DMS53 treated with DMSO at 0.1 percent for 48 hours (cell line): ENCODE measurements around the gene ZNF554.
"Not testable (repeated sequence)": the region's sequence is repeated elsewhere in the genome, so short reads cannot be mapped to it uniquely, and the experiment has no call there.

Source experiments
- DNase-seq: peaks from one replicate; lab custom pipeline; 2025; ENCODE audit not compliant: unreplicated experiment; lab: John Stamatoyannopoulos, UW

The ZNF554 gene

DNA sequence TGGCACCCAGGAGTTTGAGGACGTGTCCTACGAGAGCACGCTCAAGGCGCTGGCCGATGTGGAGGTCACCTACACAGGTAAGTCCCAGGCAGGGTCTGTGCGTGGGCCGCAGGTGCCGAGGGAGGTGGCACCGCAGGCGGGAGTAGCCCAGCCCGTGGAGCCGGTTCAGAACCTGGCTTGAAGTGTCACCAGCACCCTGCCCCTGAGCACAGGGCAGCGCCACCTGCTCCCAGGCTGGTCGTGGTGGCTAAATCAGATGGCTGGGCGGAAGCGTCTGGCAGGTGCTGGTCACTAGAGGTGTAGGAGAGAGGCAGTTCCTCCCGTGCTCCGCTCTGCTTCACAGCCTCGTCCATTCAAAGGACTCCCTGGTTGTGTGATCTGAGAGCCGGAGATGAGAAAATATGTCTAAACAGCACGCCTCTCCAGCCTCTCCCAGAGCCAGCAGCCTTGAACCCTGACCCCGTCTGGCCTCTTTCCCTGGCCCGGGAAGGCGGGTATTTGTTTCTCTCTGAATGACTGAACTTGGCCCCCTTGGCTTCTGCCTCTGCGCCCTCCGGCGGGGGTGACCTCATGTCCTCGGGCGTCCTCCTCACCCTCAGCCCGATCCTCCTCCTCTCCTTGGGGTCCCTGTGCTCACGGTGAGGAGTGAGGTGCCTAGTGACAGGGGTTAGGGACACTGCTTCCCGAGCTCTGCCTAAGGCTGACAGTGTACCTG is 29.0 kb upstream of the ZNF554 start:
- no peak for DNase-seq

DNA sequence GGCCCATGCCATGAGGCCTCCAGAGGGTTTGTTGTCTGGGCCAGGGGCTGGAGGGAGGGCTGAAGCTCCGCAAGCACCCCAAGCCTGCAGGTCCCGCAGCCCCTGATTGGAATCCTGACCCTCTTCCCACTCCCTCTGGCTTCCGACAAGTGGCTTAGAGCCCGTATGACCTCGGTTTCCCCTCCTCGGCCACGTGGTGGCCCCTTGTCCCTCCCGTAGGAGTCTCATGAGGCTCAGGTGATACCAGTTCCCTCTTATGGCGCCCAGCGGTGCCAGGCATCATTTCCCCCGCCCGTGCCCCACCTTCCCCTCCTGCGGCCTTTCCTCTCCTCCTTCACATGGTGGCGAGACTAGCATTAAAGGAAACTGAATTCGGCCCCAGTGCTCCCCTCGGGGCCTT is 28.2 kb upstream of the ZNF554 start:
- DNase-seq, result no peak

DNA sequence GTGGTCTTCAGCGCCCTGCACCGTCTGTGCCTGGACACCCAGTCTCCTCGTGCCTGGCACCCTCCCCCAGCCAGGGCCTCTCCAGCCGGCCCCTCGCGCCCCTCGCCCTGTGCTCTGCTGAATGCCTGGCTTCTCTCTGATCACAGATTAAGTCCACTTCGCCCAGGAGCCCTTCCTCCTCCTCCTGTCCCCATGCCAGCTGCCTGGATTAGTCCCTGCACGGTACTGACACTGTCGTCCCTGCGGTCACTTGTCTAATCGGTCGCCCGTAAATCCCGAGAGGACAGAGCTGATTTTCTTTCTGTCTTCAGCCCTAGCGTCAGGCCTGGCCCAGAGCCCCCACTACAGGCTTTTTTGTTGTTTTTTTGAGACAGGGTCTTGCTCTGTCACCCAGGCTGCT is 27.8 kb upstream of the ZNF554 start:
- no peak for DNase-seq

DNA sequence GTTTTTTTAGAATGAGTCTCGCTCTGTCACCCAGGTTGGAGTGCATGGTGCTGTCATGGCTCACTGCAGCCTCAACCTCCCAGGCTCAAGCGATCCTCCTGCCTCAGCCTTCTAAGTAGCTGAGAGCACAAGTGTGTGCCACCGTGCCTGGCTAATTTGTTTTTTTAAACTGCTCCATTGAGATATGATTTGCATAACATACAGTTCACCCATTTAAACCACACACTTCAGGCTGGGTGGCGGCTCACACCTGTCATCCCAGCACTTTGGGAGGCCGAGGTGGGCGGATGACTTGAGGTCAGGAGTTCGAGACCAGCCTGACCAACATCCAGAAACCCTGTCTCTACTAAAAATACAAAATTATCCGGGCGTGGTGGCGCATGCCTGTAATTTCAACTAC is 27.0 kb upstream of the ZNF554 start:
- not testable (repeated sequence) for DNase-seq

DNA sequence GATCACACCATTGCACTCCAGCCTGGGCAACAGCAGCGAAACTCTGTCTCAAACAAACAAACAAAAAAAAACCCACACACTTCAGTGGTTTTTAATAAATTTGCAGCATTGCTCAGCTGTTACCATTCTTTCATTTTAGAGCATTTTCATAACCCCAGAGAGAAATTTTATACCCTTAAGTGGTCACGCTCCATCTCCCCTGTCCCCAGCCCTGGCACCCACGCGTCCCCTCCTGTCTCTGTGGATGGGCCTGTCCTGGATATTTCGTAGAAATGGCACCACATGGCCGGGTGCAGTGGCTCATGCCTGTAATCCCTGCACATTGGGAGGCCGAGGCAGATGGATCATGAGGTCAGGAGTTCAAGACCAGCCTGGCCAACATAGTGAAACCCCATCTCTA is 26.5 kb upstream of the ZNF554 start:
- no peak for DNase-seq

DNA sequence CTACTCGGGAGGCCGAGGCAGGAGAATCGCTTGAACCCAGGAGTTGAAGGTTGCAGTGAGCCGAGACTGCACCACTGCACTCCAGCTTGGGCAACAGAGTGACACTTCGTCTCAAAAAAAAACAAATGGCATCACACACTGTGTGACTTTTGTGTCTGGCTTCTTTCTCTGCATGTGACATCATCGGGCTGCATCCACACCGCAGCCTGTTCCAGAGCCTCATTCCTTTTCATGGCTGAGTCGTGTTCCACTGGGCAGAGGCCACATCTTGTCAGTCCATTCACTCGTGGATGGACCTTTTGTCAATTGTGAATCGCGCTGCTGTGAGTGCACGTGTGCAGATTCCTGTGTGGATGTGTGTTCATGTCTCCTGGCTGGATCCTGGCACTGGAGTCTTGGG is 26.1 kb upstream of the ZNF554 start:
- no peak for DNase-seq

DNA sequence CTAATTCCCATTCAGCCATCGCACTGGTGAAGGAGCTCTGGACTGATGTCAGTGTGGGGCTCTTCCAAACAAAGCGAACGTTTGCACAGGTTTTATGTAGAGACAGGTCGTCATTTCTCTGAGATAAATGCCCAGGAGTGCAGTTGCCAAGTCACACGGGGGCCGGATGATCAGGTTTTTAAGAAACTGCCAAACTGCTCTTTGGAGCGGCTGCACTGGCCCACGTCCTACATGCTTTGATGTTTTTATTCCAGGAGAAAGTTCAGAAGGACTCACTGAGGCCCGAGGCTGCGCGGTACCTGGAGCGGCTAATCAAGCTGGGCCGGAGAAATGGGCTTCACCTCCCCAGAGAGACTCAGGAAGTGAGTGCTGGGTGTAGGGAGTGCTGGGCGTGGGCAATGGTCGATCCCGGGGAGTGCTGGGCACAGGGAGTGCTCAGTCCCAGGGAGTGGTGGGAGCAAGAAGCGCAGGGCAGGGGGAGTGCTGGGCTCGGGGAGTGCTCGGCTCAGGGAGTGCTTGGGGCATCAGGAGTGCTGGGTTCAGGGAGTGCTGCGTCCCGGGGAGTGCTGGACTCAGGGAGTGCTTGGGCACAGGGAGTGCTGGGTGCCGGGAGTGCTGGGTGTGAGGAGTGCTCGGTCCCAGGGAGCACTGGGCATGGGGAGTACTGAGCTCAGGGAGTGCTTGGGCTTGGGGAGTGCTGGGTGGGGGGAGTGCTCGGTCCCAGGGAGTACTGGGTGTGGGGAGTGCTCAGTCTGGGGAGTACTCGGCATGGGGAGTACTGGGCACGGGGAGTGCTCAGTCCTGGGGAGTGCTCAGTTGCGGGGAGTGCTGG is 23.6 kb upstream of the ZNF554 start:
- DNase-seq, result no peak

DNA sequence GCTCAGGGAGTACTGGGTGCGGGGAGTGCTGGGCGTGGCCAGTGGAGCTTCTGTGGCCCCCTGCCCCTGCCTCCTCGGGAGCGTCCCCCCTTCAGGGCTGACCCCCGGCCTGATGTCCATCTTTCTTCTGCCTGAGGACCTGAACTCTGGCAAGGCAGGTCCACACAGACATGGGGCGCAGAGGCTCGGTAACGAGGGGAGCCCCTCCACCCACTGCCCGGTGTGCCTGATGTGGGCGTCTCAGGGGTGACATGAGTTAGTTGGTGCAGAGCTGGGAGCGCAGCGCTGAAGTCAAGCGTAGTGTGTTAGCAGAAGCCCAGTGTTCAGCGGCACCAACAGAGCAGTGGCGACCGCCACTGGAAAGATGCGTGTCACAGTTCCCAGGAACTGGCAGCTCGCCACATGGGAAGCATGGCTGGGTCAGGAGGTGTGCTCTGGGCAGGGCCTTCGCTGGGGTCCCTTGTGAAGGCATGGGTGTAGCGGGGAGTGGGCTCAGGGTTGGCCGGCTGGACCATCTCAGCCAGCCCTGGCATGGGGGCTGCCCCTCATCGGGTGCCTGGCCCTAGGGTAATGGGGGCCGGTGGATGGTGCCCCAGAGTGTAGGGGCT is 22.9 kb upstream of the ZNF554 start:
- no peak for DNase-seq

DNA sequence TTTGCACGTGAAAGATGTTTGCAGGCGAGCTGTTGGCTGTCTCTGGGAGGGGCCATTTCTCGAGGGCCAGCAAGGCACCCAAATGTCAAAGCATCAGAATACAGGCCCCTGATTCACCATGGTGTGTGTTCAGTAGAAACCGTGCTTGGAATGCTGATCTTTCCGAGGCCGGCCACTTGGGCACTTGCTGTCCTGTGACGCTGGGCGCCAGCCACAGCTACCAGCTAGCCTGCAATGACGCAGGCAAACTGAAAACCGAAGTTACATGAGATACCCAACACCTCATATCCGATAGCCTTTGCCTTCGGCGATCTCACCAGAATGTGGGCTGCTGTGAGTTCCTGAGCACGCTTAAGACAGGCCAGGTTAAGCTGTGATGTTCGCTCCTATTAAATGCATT is 22.4 kb upstream of the ZNF554 start:
- DNase-seq, result no peak

DNA sequence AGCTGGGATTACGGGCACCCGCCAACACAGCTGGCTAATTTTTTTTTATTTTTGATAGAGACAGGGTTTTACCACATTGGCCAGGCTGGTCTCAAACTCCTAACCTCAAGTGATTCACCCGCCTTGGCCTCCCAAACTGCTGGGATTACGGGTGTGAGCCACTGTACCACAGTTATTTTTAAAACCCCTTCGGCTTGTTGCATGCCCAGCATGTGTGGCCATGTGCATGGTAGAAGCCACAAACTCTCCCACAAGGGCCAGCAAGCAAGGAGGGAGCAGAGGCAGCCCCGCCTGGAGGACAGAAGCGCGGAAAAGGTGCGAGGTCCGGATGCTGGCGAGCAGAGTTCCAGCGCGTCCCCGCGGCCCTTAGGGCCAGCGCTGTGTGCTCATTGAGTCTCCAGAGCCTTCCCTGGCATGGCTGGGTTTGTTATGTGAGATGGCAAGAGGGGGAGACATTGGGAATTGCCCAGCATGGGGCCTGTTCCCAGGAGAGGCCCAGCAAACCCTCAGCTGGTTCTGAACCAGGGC is 21.4 kb upstream of the ZNF554 start:
- DNase-seq, result no peak

DNA sequence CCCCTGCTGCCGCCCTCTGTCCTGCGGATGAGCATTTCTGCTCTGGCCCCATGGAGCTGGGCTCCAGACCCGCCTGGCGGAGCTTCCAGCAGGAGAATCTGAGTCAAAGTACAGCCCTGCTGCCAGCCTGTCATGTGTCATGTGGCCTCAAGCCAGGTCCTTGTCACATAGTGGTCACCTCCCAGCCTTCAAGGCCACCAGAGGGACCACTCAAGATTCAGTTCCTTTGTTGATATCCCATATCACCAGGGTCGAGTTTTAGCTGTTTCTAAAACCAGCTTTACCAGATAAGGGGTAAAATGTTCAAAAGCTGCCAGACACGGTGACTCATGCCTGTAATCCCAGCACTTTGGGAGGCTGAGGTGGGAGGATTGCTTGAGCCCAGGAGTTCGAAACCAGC is 20.9 kb upstream of the ZNF554 start:
- DNase-seq, result no peak

DNA sequence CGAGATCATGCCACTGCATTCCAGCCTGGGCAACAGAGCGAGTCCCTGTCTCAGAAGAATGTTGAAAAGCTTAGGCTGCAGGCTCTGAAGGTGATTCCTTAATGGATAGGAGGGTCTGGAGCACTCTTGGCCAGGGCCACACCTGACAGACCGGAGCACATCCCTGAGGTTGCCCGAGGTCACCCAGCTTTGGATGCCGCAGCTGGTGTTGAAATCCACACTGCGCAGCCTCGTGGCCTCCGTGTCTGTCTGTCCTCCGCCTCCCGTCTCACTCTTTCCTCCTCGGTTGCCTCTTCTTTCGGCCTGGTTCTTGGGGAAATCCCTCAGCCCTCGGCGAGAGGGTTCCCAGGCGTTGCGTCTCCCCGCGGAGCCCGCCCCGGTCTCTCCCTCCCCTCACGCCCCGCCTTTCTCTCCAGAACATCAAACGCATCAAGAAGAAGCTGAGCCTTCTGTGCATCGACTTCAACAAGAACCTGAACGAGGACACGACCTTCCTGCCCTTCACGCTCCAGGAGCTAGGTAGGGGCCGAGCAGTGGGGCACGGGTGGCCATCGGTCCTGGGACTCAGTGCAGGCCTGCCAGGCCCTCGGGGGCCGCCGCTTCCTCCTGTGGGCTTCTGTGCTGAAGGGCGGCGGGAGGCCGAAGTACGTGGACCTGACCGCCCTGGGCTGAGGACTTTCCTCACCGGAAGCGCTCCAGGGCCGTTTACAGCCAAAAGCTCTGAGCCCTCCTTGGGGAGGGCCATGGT is 20.2 kb upstream of the ZNF554 start:
- DNase-seq, result no peak

DNA sequence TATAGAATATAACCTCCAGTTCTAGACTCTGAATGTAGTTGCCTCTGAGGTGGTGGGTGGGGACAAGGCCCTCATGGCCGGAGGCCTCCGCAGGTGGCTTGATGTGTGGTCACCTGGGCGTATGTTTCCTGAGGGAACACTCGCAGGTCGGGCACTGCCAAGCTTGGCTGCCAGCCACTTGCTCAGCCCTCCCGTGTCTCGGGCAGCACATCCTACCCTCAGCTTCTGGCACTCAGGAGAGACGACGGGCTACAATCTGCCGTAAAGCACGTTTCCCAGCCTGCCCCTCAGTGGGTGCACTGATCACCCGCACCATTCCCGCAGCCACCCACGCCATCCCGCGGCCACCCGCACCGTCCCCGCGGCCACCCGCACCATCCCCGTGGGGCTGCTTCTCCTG is 19.2 kb upstream of the ZNF554 start:
- DNase-seq, result no peak

DNA sequence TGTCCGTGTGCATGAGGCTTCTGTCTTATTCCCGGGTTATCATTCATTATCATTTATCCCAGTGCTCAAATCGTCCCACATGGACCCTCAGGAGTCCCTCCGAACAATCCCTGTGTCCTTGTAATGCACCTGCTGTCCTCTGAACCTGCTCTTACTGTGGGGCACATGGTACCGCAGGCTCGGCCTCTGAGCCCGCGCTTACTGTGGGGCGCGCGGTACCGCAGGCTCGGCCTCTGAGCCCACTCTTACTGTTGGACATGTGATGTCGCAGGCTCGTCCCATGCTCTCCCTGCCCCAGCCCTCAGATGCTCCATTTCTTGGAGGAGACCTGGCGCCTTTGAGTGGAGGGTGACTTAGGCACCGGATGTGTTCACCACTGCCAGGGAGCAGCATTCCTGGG is 16.8 kb upstream of the ZNF554 start:
- no peak for DNase-seq

DNA sequence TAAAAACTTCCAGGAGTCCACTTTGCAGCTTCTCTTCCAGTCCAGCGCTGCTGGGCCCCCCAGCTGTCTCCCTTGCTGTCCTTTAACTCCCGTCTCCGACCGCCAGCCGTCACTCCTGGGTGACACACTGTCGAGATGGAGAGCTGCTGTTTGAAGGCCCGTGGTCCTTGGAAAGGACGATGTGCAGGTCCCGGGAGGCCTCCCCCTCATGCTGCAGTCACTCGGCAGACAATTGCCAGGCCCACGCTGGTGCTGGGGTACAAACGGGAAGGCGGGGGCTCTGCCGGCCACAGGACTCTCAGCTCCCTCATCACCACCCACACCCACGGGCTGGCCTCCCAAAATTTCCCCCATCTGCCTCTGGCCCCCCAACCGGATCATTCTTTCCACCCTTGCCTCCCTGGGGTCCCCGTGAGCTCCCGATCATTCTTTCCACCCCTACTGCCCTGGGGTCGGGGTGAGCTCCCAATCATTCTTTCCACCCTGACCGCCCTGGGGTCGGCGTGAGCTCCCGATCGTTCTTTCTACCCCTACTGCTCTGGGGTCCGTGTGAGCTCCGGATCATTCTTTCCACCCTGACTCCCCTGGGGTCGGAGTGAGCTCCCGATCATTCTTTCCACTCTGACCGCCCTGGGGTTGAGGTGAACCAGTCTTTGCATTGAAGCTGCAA is 16.0 kb upstream of the ZNF554 start:
- no peak for DNase-seq

DNA sequence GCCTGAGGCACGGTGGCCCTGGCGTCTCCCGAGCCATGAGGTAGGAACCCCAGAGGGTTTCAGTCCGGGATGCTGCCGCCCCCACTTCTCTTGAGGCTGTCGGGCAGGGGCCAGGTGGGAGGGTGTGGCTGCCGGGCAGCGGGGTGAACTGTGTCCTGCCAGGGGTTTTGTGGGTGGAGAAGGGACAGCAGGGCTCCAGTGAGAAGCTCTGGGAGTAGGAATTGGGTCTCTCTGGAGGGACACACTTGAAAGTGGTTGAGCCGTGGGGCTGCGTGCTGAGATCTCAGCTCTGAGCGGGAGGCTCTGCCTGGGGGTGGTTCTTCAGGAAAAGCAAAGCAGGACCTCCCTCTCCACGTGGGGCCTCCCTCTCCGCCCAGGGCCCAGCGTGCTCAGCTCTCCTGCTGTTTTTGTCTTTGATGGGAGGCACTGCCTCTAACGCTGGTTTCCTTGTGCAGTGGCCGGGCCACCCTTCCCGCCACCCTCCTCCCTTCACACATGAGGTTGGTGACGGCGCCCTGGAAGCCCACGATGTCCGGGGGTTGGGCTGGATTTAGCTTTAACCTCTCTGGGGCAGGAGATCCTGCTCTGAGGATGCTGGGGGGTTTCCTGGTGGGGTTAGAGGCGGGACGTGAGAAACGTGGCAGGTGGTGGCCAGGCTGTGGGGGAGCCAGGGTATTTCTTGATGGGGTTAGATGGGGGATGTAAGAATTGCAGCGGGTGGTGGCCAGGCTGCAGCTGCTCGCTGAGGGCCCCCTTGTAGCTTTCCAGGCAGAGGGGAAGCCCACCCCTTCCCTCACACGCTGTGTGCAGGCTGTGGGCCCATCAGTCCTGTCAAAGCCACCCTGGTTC is 15.3 kb upstream of the ZNF554 start:
- DNase-seq, result no peak

DNA sequence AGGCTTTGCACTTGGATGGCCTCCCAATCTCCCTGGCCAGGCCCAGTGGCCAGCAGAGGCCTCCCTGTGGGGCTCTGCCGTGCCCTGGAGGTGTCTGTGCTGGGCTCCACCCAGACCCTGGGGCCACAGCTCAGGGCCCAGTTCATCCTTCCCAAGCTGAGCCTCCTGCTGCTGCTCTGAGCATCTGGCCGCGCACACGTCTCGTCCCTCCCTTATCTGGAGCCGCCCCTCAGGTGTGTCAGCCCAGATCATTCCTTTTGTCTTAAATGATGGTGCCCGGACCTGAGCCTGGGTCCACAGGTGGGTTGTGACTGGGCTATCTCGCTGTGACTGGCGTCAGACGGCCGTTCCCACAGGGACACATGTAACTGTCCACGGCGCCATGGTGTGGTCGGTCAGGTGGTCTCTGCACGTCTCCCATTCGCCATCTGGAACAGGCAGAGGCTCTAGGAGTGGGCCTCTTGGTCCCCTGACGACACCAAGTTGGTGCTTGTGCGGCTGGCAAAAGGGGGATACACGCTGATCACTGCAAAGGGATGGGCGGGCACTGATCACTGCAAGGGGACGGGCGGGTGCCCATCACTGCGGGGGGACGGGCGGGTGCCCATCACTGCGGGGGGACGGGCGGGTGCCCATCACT is 14.3 kb upstream of the ZNF554 start:
- no peak for DNase-seq

DNA sequence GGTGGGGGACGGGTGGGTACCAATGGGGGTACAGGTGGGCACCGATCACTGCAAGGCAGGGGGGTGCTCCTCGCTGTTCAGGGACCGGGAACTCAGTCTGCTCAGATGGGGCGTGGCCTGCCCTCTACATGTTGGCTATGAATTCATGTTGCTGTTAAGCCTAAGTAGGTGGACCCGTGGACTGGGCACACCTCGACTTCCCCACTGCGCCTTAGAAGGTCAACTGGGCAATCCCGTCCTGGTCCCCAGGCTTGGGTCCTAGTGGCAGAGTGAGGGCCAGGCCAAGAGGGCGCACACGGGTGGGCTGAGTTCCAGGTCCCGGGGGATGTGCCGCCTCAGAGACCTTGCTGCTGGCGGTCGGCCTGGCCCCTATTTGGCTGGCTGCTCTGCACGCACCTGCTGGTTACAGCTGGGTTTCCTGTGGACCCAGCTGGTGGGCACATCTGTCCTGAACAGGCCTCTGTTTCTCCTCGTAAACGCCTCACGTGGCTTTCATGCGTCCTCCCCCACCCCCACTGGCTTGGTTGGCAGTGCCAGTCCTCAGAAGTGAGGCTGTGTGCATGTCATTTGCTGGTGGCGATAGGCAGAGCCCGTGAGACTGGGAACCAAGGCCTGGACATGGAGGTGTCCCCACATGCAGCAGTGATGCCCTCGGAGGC is 13.5 kb upstream of the ZNF554 start:
- DNase-seq, result no peak
